Ammon's horn (tissue), 1 donor: Measurements from ENCODE around the gene NLGN1.

ENCODE experiments used
- DNase-seq: peaks from one replicate; pipeline ENCODE4 v3.0.0-alpha.2; 2016; ENCODE audit warnings: low spot score

Gene NLGN1

DNA sequence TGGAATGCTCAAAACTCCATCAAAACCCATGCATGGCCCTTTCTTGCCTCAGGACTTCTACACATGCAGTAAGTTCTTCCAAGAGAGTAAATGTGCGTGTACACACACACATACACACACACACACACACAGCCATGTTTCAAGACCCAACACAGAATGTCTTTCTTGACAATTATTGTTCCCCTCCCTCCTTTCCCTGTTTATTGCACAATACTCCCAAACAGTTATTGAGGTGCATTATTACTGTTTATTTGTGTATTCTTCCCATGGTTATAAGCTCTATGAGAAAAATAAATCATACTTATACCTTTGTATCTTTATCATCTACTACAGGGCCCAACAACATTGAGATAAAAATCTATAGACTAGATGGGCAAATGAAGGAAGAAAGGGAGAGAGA lies 937.8 kb downstream of the NLGN1 start:
- DNase-seq = no peak

DNA sequence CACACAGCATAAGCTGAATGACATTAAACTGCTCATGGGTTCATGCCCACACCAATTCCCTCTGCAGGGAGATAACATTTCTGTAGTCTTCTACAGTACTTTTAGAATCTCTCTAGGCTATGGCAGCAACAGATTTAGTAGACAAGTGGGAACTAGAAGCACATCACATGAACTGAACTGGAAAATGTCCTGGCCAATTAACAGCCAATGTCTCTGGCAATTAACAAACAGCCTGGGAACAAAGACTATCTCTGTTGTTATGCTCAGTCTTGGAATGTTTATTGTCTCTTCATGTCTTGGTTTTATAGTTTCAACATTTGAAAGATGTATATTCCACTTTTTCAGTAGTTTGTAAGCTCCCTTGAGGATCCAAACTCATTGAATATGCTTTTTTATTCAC lies 938.4 kb downstream of the NLGN1 start:
- no peak for DNase-seq
